NB4 (cell line): Measurements from ENCODE around the gene RNF183.

Experiments
- CTCF ChIP-seq: IDR thresholded peaks from one replicate; pipeline ENCODE4 v1.5.1; 2012; ENCODE audit warnings: low read depth, low read length
- MAX ChIP-seq: IDR thresholded peaks from 2 replicates; pipeline ENCODE4 v1.6.1; 2011; ENCODE audit warnings: low read depth, low read length
- POLR2A ChIP-seq: IDR thresholded peaks from 2 replicates; pipeline ENCODE4 v1.6.1; 2011; ENCODE audit warnings: mild to moderate bottlenecking; ENCODE audit not compliant: insufficient read length; ENCODE audit errors: extremely low read depth

- no peak for TF ChIP-seq POLR2A
- no peak for TF ChIP-seq CTCF
- no peak for TF ChIP-seq MAX
Measured at GRCh38 chr9:113319054-113319453, 15.9 kb upstream of the RNF183 start.
